Smooth muscle cell (in vitro differentiated cells): ENCODE results near the gene DNAJB1. TPM values are rescaled to one million over a fixed set of nuclear protein-coding genes. Genes with fewer than 3 reads are reported as not detected.
"Not testable (repeated sequence)": the region's sequence is repeated elsewhere in the genome, so short reads cannot be mapped to it uniquely, and the experiment has no call there.

ENCODE experiments used
- DNase-seq: peaks from one replicate; lab custom pipeline; 2025; ENCODE audit not compliant: unreplicated experiment; lab: John Stamatoyannopoulos, UW
- H2AFZ ChIP-seq: fragments of 200-600 bp; sonication (generic); 2 replicates; pipeline ENCODE4 v1.6.0; 2016; ENCODE audit warnings: antibody characterized with exemption, low read depth, mild to moderate bottlenecking
- H3F3A ChIP-seq: fragments of 200-600 bp; sonication (generic); 2 replicates; pipeline ENCODE4 v1.6.0; 2017; ENCODE audit warnings: antibody characterized with exemption, low read depth
- H3K27ac ChIP-seq: fragments of 200-600 bp; sonication (generic); 2 replicates; pipeline ENCODE4 v1.5.1; 2016; ENCODE audit warnings: low read depth, mild to moderate bottlenecking
- H3K27me3 ChIP-seq: fragments of 200-600 bp; sonication (generic); 2 replicates; pipeline ENCODE4 v1.6.1; 2016; ENCODE audit warnings: low read depth, mild to moderate bottlenecking
- H3K36me3 ChIP-seq: fragments of 200-600 bp; sonication (generic); 2 replicates; pipeline ENCODE4 v1.5.1; 2016; ENCODE audit warnings: low read depth
- H3K4me1 ChIP-seq: fragments of 200-600 bp; sonication (generic); 2 replicates; pipeline ENCODE4 v1.5.1; 2016; ENCODE audit warnings: low read depth
- H3K4me2 ChIP-seq: fragments of 200-600 bp; sonication (generic); 2 replicates; pipeline ENCODE4 v1.6.0; 2016; ENCODE audit warnings: mild to moderate bottlenecking
- H3K4me3 ChIP-seq: fragments of 200-600 bp; sonication (generic); 2 replicates; pipeline ENCODE4 v1.5.1; 2016; ENCODE audit warnings: mild to moderate bottlenecking
- H3K79me2 ChIP-seq: fragments of 200-600 bp; sonication (generic); 2 replicates; pipeline ENCODE4 v1.6.0; 2016; ENCODE audit warnings: low read depth, mild to moderate bottlenecking
- H3K9ac ChIP-seq: fragments of 200-600 bp; sonication (generic); 2 replicates; pipeline ENCODE4 v1.6.0; 2016; ENCODE audit warnings: low read depth
- H3K9me3 ChIP-seq: fragments of 200-600 bp; sonication (generic); replicated peaks from 2 replicates; pipeline ENCODE4 v1.5.1; 2016; ENCODE audit warnings: low read depth
- H4K20me1 ChIP-seq: fragments of 200-600 bp; sonication (generic); 2 replicates; pipeline ENCODE4 v1.6.0; 2016; ENCODE audit warnings: low read depth
- WGBS: methylation state at CpG from one replicate; pipeline ENCODE4 v1.1.7; 2016; ENCODE audit warnings: low lambda C conversion rate; 5-methylcytosine and 5-hydroxymethylcytosine counted together
- polyA plus RNA-seq: library from polyadenylated mRNA; unstranded; fragments of >200 nt; fragmentation: Nextera tagmentation; extraction: Ambion mirVana; gene quantifications from 2 replicates; pipeline ENCODE4 v1.2.1, GENCODE V29; 2016
- total RNA-seq: library from RNA; depleted of rRNA; stranded (reverse); fragments of >200 nt; gene quantifications from 2 replicates; pipeline ENCODE4 v1.2.3, GENCODE V29; 2014
- TF ChIP-seq, protein P1 (sequence below): fragments of 200-600 bp; sonication (generic); IDR thresholded peaks from 2 replicates; pipeline ENCODE4 v1.5.1; 2017; ENCODE audit warnings: borderline replicate concordance, mild to moderate bottlenecking, antibody characterized with exemption; ENCODE audit not compliant: insufficient read depth, poor library complexity, severe bottlenecking

The DNAJB1 gene
- total and polyA plus RNA-seq, 2 experiments from 2014 or later = 114 to 152 TPM

- H3K79me2 ChIP-seq = peaks cover 19% of the 10 kb centered on the region
- H3K27ac ChIP-seq = no peak overlapping the region
- peaks cover 6% of the 10 kb centered on the region for H4K20me1 ChIP-seq
- no peak overlapping the region for H3K4me3 ChIP-seq
- 97% methylated on average over 25 of the region's 31 CpGs for WGBS
- H2AFZ ChIP-seq = no peak overlapping the region
- H3F3A ChIP-seq = no peaks in the 10 kb centered on the region
- TF ChIP-seq, protein P1, sequence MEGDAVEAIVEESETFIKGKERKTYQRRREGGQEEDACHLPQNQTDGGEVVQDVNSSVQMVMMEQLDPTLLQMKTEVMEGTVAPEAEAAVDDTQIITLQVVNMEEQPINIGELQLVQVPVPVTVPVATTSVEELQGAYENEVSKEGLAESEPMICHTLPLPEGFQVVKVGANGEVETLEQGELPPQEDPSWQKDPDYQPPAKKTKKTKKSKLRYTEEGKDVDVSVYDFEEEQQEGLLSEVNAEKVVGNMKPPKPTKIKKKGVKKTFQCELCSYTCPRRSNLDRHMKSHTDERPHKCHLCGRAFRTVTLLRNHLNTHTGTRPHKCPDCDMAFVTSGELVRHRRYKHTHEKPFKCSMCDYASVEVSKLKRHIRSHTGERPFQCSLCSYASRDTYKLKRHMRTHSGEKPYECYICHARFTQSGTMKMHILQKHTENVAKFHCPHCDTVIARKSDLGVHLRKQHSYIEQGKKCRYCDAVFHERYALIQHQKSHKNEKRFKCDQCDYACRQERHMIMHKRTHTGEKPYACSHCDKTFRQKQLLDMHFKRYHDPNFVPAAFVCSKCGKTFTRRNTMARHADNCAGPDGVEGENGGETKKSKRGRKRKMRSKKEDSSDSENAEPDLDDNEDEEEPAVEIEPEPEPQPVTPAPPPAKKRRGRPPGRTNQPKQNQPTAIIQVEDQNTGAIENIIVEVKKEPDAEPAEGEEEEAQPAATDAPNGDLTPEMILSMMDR = no peak
- H3K9ac ChIP-seq = no peak overlapping the region
- no peak overlapping the region for H3K4me2 ChIP-seq
- DNase-seq = no peak
- peaks cover 15% of the 10 kb centered on the region for H3K4me1 ChIP-seq
- H3K36me3 ChIP-seq = no peaks in the 10 kb centered on the region
- H3K9me3 ChIP-seq = no peaks in the 10 kb centered on the region
- no peaks in the 10 kb centered on the region for H3K27me3 ChIP-seq
These were observed 47.8 kb upstream of the DNAJB1 start for GRCh38 chr19:14565765-14566711.

DNA sequence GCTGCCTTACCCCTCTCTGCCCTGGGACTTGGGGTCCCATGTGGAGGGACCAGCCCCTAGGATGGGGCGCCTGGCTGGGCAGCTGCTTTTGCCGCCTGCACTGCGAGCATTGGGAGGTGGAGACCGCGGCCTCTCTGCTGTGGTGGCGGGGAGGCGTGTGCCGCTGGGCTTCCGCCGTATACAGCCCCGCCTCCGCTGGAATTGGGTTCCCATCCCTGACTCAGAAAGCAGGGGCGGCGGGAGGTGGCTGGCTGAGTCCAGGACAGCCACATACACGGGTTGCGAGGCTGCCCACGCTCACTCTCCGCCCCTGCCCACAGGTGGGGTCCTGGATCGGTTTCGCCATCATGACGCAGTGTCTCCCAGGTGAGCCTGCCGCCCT is 47.1 kb upstream of the DNAJB1 start:
- H3K9ac ChIP-seq = no peak overlapping the region
- H3K4me2 ChIP-seq = no peak overlapping the region
- H2AFZ ChIP-seq = no peak overlapping the region
- no peaks in the 10 kb centered on the region for H3F3A ChIP-seq
- no peaks in the 10 kb centered on the region for H3K9me3 ChIP-seq
- 95% methylated on average over 22 of the region's 22 CpGs for WGBS
- TF ChIP-seq, protein P1 = no peak
- H3K4me3 ChIP-seq = no peak overlapping the region
- H3K79me2 ChIP-seq = peaks cover 12% of the 10 kb centered on the region
- H3K36me3 ChIP-seq = no peaks in the 10 kb centered on the region
- no peaks in the 10 kb centered on the region for H3K27me3 ChIP-seq
- peaks cover 12% of the 10 kb centered on the region for H3K4me1 ChIP-seq
- H4K20me1 ChIP-seq = peaks cover 11% of the 10 kb centered on the region
- H3K27ac ChIP-seq = no peak overlapping the region
- DNase-seq = no peak

- H3K9me3 ChIP-seq, H3K27me3 ChIP-seq, H3K36me3 ChIP-seq, H3F3A ChIP-seq, H3K79me2 ChIP-seq, H3K9ac ChIP-seq, H3K4me2 ChIP-seq, H2AFZ ChIP-seq, H3K4me3 ChIP-seq, H3K27ac ChIP-seq, DNase-seq: not testable (repeated sequence)
- Histone ChIP-seq H4K20me1 (peaks cover 12% of the 10 kb centered on the region), H3K4me1 (peaks cover 12% of the 10 kb centered on the region)
- WGBS = 90% methylated on average over 12 of the region's 22 CpGs
These were observed 46.6 kb upstream of the DNAJB1 start for GRCh38 chr19:14564652-14565297.

GRCh38 chr19:14563989-14564651 is 45.9 kb upstream of the DNAJB1 start:
- Histone ChIP-seq H4K20me1 (peaks cover 12% of the 10 kb centered on the region), H2AFZ (no peak overlapping the region), H3K27ac (no peak overlapping the region), H3K27me3 (no peaks in the 10 kb centered on the region), H3K4me1 (peaks cover 12% of the 10 kb centered on the region), H3K9ac (no peak overlapping the region), H3K79me2 (peaks cover 8% of the 10 kb centered on the region), H3K36me3 (no peaks in the 10 kb centered on the region), H3K4me2 (no peak overlapping the region), H3K4me3 (no peak overlapping the region), H3K9me3 (no peaks in the 10 kb centered on the region), H3F3A (no peaks in the 10 kb centered on the region)
- TF ChIP-seq, protein P1 = no peak
- WGBS = 89% methylated on average over 14 of the region's 33 CpGs
- DNase-seq = no peak
